Motor neuron (in vitro differentiated cells): ENCODE results near the gene NOC4L. TPM values are rescaled to one million over a fixed set of nuclear protein-coding genes. Genes with fewer than 3 reads are reported as not detected.
A peak's percentile ranks its signal among the peaks of the same experiment; 100 is the strongest.

ENCODE experiments used
- ATAC-seq, 8 experiments: fragments of 200-7000 bp; cut with Tn5 transposase; replicated peaks in 6 of 8; 2 replicates each; pipeline ENCODE4 v1.8.0; 2021; ENCODE audit warnings: mild to moderate bottlenecking in 8 of 8, moderate library complexity in 8 of 8
- H3K27ac ChIP-seq, 2 donors: fragments of 250-450 bp; sonication (Bioruptor Pico); 2 replicates each; pipeline ENCODE4 v1.9.0; 2021; ENCODE audit warnings: antibody characterized with exemption in 2 of 2, mild to moderate bottlenecking in 2 of 2, moderate library complexity in 1 of 2
- H3K4me1 ChIP-seq, 2 donors: fragments of 250-450 bp; sonication (Bioruptor Pico); replicated peaks in 1 of 2; 2 replicates each; pipeline ENCODE4 v1.6.1; 2021; ENCODE audit warnings: antibody characterized with exemption in 2 of 2, mild to moderate bottlenecking in 2 of 2, moderate library complexity in 1 of 2
- H3K4me3 ChIP-seq, 5 donors: fragments of 250-450 bp; sonication (Bioruptor Pico); 2 replicates each; pipeline ENCODE4 v1.9.0; 2021; ENCODE audit warnings: antibody characterized with exemption in 5 of 5, mild to moderate bottlenecking in 5 of 5, moderate library complexity in 4 of 5
- WGBS, 10 experiments: fragments of 450-650 bp; shearing (Covaris generic); methylation state at CpG; one replicate each; pipeline ENCODE4 v1.0.0; 2022; 5-methylcytosine and 5-hydroxymethylcytosine counted together
- in situ Hi-C, 9 experiments: fragments of 400-800 bp; cut with MboI; loops; one replicate each; pipeline ENCODE4 v1.15.0; 2021; ENCODE audit warnings: low sequenced_read_pairs in 9 of 9, low pct_unique_long_range_greater_than_20kb in 2 of 9; ENCODE audit not compliant: unreplicated experiment in 9 of 9
- total RNA-seq, 8 experiments: library from RNA; unstranded; fragments of 300-600 nt; gene quantifications; 2 replicates each; pipeline versions ENCODE4 v1.2.3 to v1.2.4, GENCODE V29; 2022

The NOC4L gene
- total RNA-seq, 8 experiments from 2014 or later = 7.7 to 29.0 (median 16.1) TPM

DNA sequence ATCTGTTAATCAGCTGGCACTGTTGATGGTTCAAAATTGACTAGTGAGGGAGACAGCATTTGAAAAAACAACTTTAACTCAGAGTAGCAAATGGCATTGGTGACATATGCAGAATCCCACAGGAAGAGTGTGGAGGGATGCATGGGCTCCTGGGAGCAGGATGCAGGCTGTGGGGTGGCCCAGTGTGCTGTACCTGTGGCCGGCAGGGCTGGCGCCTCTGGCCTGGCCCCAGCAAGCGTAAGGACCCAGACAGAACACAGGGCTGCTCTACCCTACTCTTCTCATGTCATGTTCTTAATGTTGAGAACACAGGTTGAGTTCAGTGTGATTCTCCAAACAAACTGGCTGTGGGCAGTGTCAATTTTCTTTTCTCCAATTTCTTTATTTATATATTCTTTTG lies 33.6 kb upstream of the NOC4L start:
- no peak overlapping the region for H3K27ac ChIP-seq
- ATAC-seq = no peak
- H3K4me1 ChIP-seq = peaks cover 10 to 11% of the 10 kb centered on the region in 2 donors
- 100% methylated on average over 1 of the region's 3 CpGs; no CpG with 5 or more reads in 9 of the 10 experiments for WGBS, 10 experiments
- no peak overlapping the region for H3K4me3 ChIP-seq
- in situ Hi-C loops = no loop called here

GRCh38 chr12:132111654-132112304 lies 32.5 kb upstream of the NOC4L start:
- in situ Hi-C loops = no loop called here
- ATAC-seq = peak in 3 of 8 experiments; percentile 11 to 72 (median 70)
- H3K4me3 ChIP-seq = no peak overlapping the region
- peaks cover 10 to 11% of the 10 kb centered on the region in 2 donors for H3K4me1 ChIP-seq
- WGBS, 10 experiments = 0 to 100% (median 85%) methylated on average over 1 to 11 of the region's 19 CpGs; no CpG with 5 or more reads in 2 of the 10 experiments
- H3K27ac ChIP-seq = no peak overlapping the region

GRCh38 chr12:132114667-132115066 lies 29.6 kb upstream of the NOC4L start:
- in situ Hi-C loops = no loop called here
- no peak for ATAC-seq
- Histone ChIP-seq H3K4me1 (no peaks in the 10 kb centered on the region), H3K27ac (no peak overlapping the region), H3K4me3 (no peak overlapping the region)
- WGBS, 10 experiments = 92 to 100% (median 100%) methylated on average over 1 to 3 of the region's 6 CpGs; no CpG with 5 or more reads in 5 of the 10 experiments

DNA sequence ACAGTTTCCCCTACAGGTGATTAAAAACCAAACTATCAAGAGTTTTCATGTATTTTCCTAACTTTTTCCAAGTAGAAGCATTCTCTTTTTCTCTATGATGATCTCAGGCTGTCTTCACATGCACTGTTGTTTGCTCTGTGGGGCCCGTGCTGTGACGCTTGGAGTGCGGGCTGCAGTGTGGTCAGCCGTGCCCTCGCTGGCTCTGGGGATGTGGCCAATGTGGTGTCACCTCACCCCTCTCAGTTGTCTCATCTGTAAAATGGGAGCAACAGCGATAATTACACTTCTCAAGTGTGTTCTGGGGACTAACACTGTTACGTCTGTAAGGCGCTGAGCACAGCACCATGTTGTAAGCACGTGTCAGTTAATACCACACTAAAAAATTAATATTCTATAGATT lies 28.8 kb upstream of the NOC4L start:
- no peaks in the 10 kb centered on the region for H3K4me1 ChIP-seq
- no peak overlapping the region for H3K27ac ChIP-seq
- no peak for ATAC-seq
- in situ Hi-C loops = no loop called here
- 92 to 100% (median 100%) methylated on average over 1 to 8 of the region's 9 CpGs; no CpG with 5 or more reads in 2 of the 10 experiments for WGBS, 10 experiments
- H3K4me3 ChIP-seq = no peak overlapping the region

GRCh38 chr12:132116709-132117557 lies 27.3 kb upstream of the NOC4L start:
- ATAC-seq = peak in 4 of 8 experiments; percentile 4 to 35 (median 20)
- WGBS, 10 experiments = 95 to 100% (median 97%) methylated on average over 1 to 19 of the region's 58 CpGs; no CpG with 5 or more reads in 3 of the 10 experiments
- no peaks in the 10 kb centered on the region for H3K4me1 ChIP-seq
- no peak overlapping the region for H3K4me3 ChIP-seq
- in situ Hi-C loops = no loop called here
- H3K27ac ChIP-seq = no peak overlapping the region

DNA sequence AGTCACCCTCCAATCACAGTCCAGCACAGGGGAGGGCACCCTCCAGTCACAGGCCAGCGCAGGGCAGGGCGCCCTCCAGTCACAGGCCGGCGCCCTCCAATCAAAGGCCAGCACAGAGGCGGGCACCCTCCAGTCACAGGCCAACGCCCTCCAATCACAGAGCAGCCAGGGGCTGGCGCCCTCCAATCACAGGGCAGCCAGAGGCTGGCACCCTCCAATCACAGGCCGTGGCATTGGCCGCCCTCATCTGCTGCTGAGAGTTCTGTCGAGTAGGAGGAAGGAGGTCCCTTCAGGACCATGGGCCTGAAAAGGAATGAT lies 26.7 kb upstream of the NOC4L start:
- ATAC-seq = peak in 5 of 8 experiments; percentile 21 to 55 (median 36)
- WGBS, 10 experiments = 73 to 100% (median 94%) methylated on average over 2 of the region's 10 CpGs; no CpG with 5 or more reads in 7 of the 10 experiments
- Histone ChIP-seq H3K4me1 (no peaks in the 10 kb centered on the region), H3K4me3 (no peak overlapping the region), H3K27ac (no peak overlapping the region)
- in situ Hi-C loops = no loop called here

- no peak for ATAC-seq
- Histone ChIP-seq H3K27ac (no peak overlapping the region), H3K4me1 (no peaks in the 10 kb centered on the region), H3K4me3 (no peak overlapping the region)
- in situ Hi-C loops = no loop called here
- 98 to 100% (median 100%) methylated on average over 2 to 10 of the region's 22 CpGs; no CpG with 5 or more reads in 6 of the 10 experiments for WGBS, 10 experiments
Measured at GRCh38 chr12:132118876-132119275, 25.4 kb upstream of the NOC4L start.

GRCh38 chr12:132121283-132121682 lies 23.0 kb upstream of the NOC4L start:
- H3K4me1 ChIP-seq = no peaks in the 10 kb centered on the region
- H3K27ac ChIP-seq = no peak overlapping the region
- WGBS, 10 experiments = 94 to 100% (median 96%) methylated on average over 1 to 14 of the region's 14 CpGs
- in situ Hi-C loops = no loop called here
- H3K4me3 ChIP-seq = no peak overlapping the region
- peak in 1 of 8 experiments; percentile 12 for ATAC-seq

DNA sequence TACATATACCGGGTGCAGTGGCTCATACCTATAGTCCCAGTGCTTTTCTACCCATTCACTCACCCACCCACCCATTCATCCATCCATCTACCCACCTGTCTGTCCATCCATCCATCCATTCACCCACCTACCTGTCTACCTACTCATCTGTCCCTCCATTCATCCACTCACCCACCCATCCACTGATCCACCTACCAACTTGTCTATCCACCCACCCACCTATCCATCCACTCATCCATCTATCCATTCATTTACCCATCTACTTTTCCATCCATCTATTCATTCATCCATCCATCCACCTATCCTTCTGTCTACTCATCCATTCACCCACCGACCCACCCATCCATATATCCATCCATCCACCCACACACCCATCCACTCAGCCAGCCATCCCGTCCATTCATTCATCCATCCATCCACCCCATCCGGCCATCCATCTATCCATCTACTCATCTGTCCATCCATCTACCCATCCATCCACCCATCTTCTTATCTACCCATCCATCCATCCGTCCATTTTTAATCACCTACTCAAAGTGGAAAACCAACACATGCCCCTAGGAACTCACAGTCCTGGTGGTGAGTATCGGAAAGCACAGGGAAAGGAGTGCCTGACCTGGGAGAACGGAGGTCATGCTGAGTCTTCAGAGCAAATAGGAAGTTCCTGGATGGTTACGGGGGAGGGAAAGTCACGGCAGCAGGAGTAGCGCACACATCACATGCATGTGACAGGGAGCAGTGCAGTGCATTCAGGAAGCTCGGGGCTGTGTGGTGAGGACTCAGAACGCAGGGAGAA lies 20.1 kb upstream of the NOC4L start:
- no peak overlapping the region for H3K27ac ChIP-seq
- WGBS, 10 experiments = 84 to 100% (median 97%) methylated on average over 2 to 10 of the region's 12 CpGs
- no peak overlapping the region for H3K4me3 ChIP-seq
- in situ Hi-C loops = no loop called here
- no peak for ATAC-seq
- no peaks in the 10 kb centered on the region for H3K4me1 ChIP-seq

DNA sequence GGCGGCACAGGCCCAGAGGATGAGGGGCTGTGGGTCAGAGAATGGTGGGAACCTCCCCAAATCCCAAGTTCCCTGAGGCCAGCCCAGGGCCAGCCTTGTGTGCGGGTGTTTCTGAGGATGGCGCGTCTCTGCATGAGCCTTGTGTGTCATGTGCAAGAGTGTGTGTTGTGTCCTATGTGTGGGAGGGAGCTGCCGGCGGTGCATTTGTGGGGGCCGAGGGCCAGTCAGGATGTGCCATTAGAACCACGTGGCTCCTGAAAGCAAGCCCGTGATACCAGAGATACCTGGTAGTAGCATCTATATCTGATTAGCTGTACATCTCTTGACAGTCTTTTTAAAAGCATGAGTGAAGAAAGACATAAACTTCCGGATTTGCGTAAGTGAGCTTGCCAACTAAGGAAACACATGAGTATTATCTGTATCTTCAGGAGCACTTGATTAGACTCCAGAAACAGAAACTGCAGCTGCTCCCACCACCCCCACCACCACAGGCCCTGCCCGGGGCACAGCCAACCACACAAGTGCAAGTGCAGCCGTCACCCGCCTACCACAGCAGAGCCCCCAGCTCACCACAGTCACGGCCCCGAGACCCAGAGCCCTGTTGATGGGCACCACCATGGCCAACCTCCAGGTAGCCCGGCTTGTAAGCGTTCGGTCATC lies 19.4 kb upstream of the NOC4L start:
- ATAC-seq = no peak
- in situ Hi-C loops = no loop called here
- Histone ChIP-seq H3K4me1 (no peaks in the 10 kb centered on the region), H3K27ac (no peak overlapping the region), H3K4me3 (no peak overlapping the region)
- WGBS, 10 experiments = 47 to 100% (median 97%) methylated on average over 1 to 14 of the region's 19 CpGs; no CpG with 5 or more reads in 2 of the 10 experiments

DNA sequence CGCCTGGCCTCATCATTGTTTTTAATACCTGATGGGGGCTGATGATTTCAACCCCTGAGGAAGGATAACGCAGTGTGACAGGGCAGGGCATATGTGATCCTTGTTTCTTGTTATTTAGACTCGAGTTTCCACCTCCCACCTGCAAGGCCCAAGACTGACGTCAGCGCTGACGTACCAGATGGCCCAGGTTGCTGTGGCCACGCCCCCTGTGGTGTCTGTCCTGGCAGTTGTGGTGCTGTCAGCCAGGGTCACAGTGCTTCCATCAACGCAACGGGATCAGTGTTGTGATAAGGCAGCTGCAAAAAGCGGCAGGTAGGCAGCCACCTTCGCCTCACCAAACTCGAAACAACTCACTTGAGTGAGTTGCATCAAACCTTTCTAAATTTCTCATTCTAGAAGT lies 18.5 kb upstream of the NOC4L start:
- no peak for ATAC-seq
- H3K4me3 ChIP-seq = no peak overlapping the region
- in situ Hi-C loops = no loop called here
- WGBS, 10 experiments = 91 to 100% (median 100%) methylated on average over 3 to 8 of the region's 12 CpGs; no CpG with 5 or more reads in 3 of the 10 experiments
- H3K27ac ChIP-seq = no peak overlapping the region
- H3K4me1 ChIP-seq = no peaks in the 10 kb centered on the region

DNA sequence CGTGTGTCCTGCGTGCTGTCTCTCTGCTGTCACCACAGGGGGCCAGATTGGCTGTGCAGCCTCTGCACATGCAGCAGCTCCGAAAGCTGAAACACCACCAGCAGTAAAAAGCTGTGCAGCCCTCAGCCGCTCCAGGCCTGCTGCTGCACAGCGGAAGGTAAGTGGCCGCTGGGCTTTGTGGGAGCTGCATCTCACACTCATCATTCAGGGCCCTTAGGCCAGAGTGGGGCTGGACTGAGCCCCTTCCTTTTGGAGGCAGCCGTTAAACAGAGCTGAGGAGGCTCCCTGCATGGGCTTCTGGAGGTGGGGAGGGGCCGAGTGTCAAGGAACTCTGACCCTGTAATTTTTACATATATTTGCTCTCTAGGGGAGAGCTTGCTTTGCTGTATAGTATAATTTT lies 17.2 kb upstream of the NOC4L start:
- WGBS, 10 experiments = 95 to 100% (median 100%) methylated on average over 1 to 5 of the region's 8 CpGs; no CpG with 5 or more reads in 2 of the 10 experiments
- no peaks in the 10 kb centered on the region for H3K4me1 ChIP-seq
- ATAC-seq = no peak
- in situ Hi-C loops = no loop called here
- H3K27ac ChIP-seq = no peak overlapping the region
- H3K4me3 ChIP-seq = no peak overlapping the region
